GM12873 (cell line): Measurements from ENCODE around the gene CTIF.

Experiments
- CTCF ChIP-seq: IDR thresholded peaks from 2 replicates; pipeline ENCODE4 v1.5.1; 2012; ENCODE audit warnings: low read depth, mild to moderate bottlenecking, moderate library complexity, low read length, control low read depth; ENCODE audit not compliant: insufficient read depth; ENCODE audit errors: missing control alignments

CTIF gene

GRCh38 chr18:48703028-48703386, 164.2 kb downstream of the CTIF start:
- TF ChIP-seq CTCF = no peak

GRCh38 chr18:48703418-48703817, 164.6 kb downstream of the CTIF start:
- TF ChIP-seq CTCF = no peak

- no peak for TF ChIP-seq CTCF
Measured at GRCh38 chr18:48705043-48705442, 166.2 kb downstream of the CTIF start.

GRCh38 chr18:48705531-48705930, 166.7 kb downstream of the CTIF start:
- TF ChIP-seq CTCF = no peak

- no peak for TF ChIP-seq CTCF
Measured at GRCh38 chr18:48706731-48707130, 167.9 kb downstream of the CTIF start.

GRCh38 chr18:48707636-48708296, 168.9 kb downstream of the CTIF start:
- TF ChIP-seq CTCF = no peak

GRCh38 chr18:48708807-48709206, 170.0 kb downstream of the CTIF start:
- TF ChIP-seq CTCF = no peak
